Measurements from ENCODE around the gene PRSS12.

- TF ChIP-seq CTCF (IDR thresholded peaks at IDR 0.05): no peak
- TF ChIP-seq POLR2A (IDR thresholded peaks at IDR 0.05): no peak
Observed at GRCh38 chr4:118367361-118367760, 14.6 kb upstream of the PRSS12 start.

Measured in ovary (tissue), 3 donors.